GM12878 (cell line): ENCODE data around the gene PCSK2. TPM values are rescaled to one million over a fixed set of nuclear protein-coding genes. Genes with fewer than 3 reads are reported as not detected.

Source experiments
- ATAC-seq: fragments of 200-7000 bp; cut with Tn5 transposase; 3 replicates; pipeline ENCODE4 v1.9.1; 2020; ENCODE audit warnings: mild to moderate bottlenecking, moderate library complexity
- BruUV-seq: library from RNA; stranded (reverse); fragments of 400-500 nt; replicated peaks from 2 replicates; lab custom pipeline; 2021; lab: Mats Ljungman, UMichigan
- CTCF ChIA-PET: fragments of 300-600 bp; sonication (Branson Sonifier 250); formaldehyde crosslinking; extraction: SDS; loops from one replicate; lab custom pipeline; 2021; ENCODE audit warnings: inconsistent platforms; lab: Yijun Ruan, JAX
- POLR2A ChIA-PET: fragments of 350-600 bp; formaldehyde crosslinking; extraction: SDS; loops from one replicate; lab custom pipeline; 2021; ENCODE audit warnings: inconsistent platforms; lab: Charles Lee
- RAD21 ChIA-PET: fragments of 300-600 bp; sonication (Branson Sonifier 250); formaldehyde crosslinking; loops from one replicate; lab custom pipeline; 2023; ENCODE audit warnings: antibody characterized with exemption; ENCODE audit not compliant: unreplicated experiment; lab: Charles Lee
- SMC1A ChIA-PET: fragments of 300-600 bp; sonication (Branson Sonifier 250); formaldehyde crosslinking; loops from one replicate; lab custom pipeline; 2023; ENCODE audit not compliant: unreplicated experiment, uncharacterized antibody; lab: Charles Lee
- DNase-seq: peaks from one replicate; pipeline ENCODE4 v3.0.0-alpha.2; 2011; ENCODE audit warnings: low read depth, low spot score
- FAIRE-seq: peaks from 3 replicates; lab custom pipeline; 2011; peaks lifted over from hg19 to GRCh38; lab: Jason Lieb, UNC
- H2AFZ ChIP-seq: 2 replicates; pipeline ENCODE4 v1.6.0; 2011; ENCODE audit warnings: low read depth, low read length, control low read depth; ENCODE audit not compliant: control insufficient read depth
- H3K27ac ChIP-seq: 2 replicates; pipeline ENCODE4 v1.5.1; 2011; ENCODE audit warnings: control low read depth; ENCODE audit not compliant: control insufficient read depth, insufficient read depth
- H3K27me3 ChIP-seq, 2 experiments: replicated peaks in 1 of 2; 2 replicates each; pipeline versions ENCODE4 v1.6.0 to v1.6.1; 2011; ENCODE audit warnings: low read length in 1 of 2; ENCODE audit not compliant: control insufficient read depth in 2 of 2, insufficient read depth in 2 of 2
- H3K36me3 ChIP-seq, 2 experiments: 2 replicates each; pipeline ENCODE4 v1.5.1; 2011; ENCODE audit warnings: low read length in 1 of 2; ENCODE audit not compliant: control insufficient read depth in 2 of 2, insufficient read depth in 2 of 2
- H3K4me1 ChIP-seq: 2 replicates; pipeline ENCODE4 v1.6.1; 2011; ENCODE audit warnings: mild to moderate bottlenecking, low read length, moderate library complexity, mixed read lengths; ENCODE audit not compliant: control insufficient read depth, insufficient read depth
- H3K4me2 ChIP-seq: 2 replicates; pipeline ENCODE4 v1.6.0; 2011; ENCODE audit warnings: control low read depth; ENCODE audit not compliant: control insufficient read depth, insufficient read depth
- H3K4me3 ChIP-seq: fragments of 200-600 bp; sonication (generic); 2 replicates; pipeline ENCODE4 v1.5.1; 2016
- H3K79me2 ChIP-seq: 2 replicates; pipeline ENCODE4 v1.6.0; 2011; ENCODE audit warnings: low read length; ENCODE audit not compliant: control insufficient read depth, insufficient read depth
- H3K9ac ChIP-seq: 2 replicates; pipeline ENCODE4 v1.8.0; 2011; ENCODE audit warnings: low read length, control low read depth, mixed read lengths; ENCODE audit not compliant: control insufficient read depth, insufficient read depth
- H3K9me3 ChIP-seq: replicated peaks from 3 replicates; pipeline ENCODE4 v1.5.1; 2011; ENCODE audit warnings: mild to moderate bottlenecking, low read length; ENCODE audit not compliant: control insufficient read depth, insufficient read depth
- H4K20me1 ChIP-seq: 2 replicates; pipeline ENCODE4 v1.6.0; 2011; ENCODE audit not compliant: control insufficient read depth, insufficient read depth
- CBX5 ChIP-seq: sonication (generic); IDR thresholded peaks from 2 replicates; pipeline ENCODE4 v1.6.1; 2016; ENCODE audit warnings: low read depth, moderate library complexity, mild to moderate bottlenecking, inconsistent platforms
- CHD2 ChIP-seq: IDR thresholded peaks from 2 replicates; pipeline ENCODE4 v1.6.1; 2011; ENCODE audit warnings: low read depth, low read length, improper control_type of control experiment, borderline replicate concordance
- CREB1 ChIP-seq: IDR thresholded peaks from 2 replicates; pipeline ENCODE4 v1.6.1; 2012; ENCODE audit warnings: low read depth, mild to moderate bottlenecking, inconsistent platforms
- FOXM1 ChIP-seq: IDR thresholded peaks from 2 replicates; pipeline ENCODE4 v1.6.1; 2012; ENCODE audit warnings: low read depth, mild to moderate bottlenecking, inconsistent platforms, low read length, moderate library complexity
- MTA2 ChIP-seq: fragments of 450-650 bp; IDR thresholded peaks from 2 replicates; pipeline ENCODE4 v1.6.1; 2016; ENCODE audit warnings: low read depth, mild to moderate bottlenecking, moderate library complexity
- NBN ChIP-seq: fragments of 450-650 bp; IDR thresholded peaks from 2 replicates; pipeline ENCODE4 v1.6.1; 2016
- NFXL1 ChIP-seq: fragments of 450-650 bp; IDR thresholded peaks from 2 replicates; pipeline ENCODE4 v1.6.1; 2017; ENCODE audit warnings: antibody characterized with exemption, mild to moderate bottlenecking, borderline replicate concordance
- SREBF2 ChIP-seq: IDR thresholded peaks from 2 replicates; pipeline ENCODE4 v1.6.1; 2012; ENCODE audit warnings: mild to moderate bottlenecking, low read length
- STAT1 ChIP-seq: fragments of 450-650 bp; conservative IDR thresholded peaks from 2 replicates; pipeline ENCODE4 v1.6.1; 2014; ENCODE audit warnings: antibody characterized with exemption, mild to moderate bottlenecking
- TCF12 ChIP-seq: IDR thresholded peaks from 2 replicates; pipeline ENCODE4 v1.6.1; 2011; ENCODE audit warnings: low read depth, mild to moderate bottlenecking, low read length
- ZBTB11 ChIP-seq: fragments of 450-650 bp; formaldehyde crosslinking; IDR thresholded peaks from 2 replicates; pipeline ENCODE4 v1.5.0; 2022; ENCODE audit warnings: mild to moderate bottlenecking, missing genetic modification characterization
- ZBTB40 ChIP-seq: fragments of 450-650 bp; IDR thresholded peaks from 2 replicates; pipeline ENCODE4 v1.6.1; 2016; ENCODE audit warnings: mild to moderate bottlenecking, moderate library complexity, borderline replicate concordance
- ZNF207 ChIP-seq: fragments of 450-650 bp; IDR thresholded peaks from 2 replicates; pipeline ENCODE4 v1.6.1; 2014; ENCODE audit warnings: antibody characterized with exemption, mild to moderate bottlenecking, borderline replicate concordance
- ZNF622 ChIP-seq: fragments of 450-650 bp; IDR thresholded peaks from 2 replicates; pipeline ENCODE4 v1.6.1; 2017; ENCODE audit warnings: mild to moderate bottlenecking, inconsistent platforms
- WGBS: methylation state at CpG from one replicate; pipeline ENCODE4 v1.1.6; 2016; ENCODE audit warnings: low lambda C conversion rate; ENCODE audit not compliant: insufficient replicate concordance, insufficient coverage; ENCODE audit errors: missing lambda C conversion rate; 5-methylcytosine and 5-hydroxymethylcytosine counted together
- in situ Hi-C: fragments of 300-500 bp; cut with MboI; formaldehyde crosslinking; loops from 9 replicates; pipeline ENCODE4 v1.14.3; 2018; ENCODE audit warnings: mixed read lengths
- intact Hi-C: fragments of 100-400 bp; cut with micrococcal nuclease; formaldehyde crosslinking; loops from one replicate; pipeline ENCODE4 v1.14.2; 2022; ENCODE audit not compliant: unreplicated experiment
- polyA plus RNA-seq, 11 experiments: library from polyadenylated mRNA; depleted of rRNA in 4 of 11; unstranded in 6 of 11; stranded (reverse) in 5 of 11; fragments of >200 nt; fragmentation: Nextera tagmentation in 4 of 11; fragmentation: Illumina TruSeq in 1 of 11; extraction: Ambion mirVana in 4 of 11; extraction: Trizol in 1 of 11; gene quantifications; 1 replicate in 1 of 11; 2 replicates in 10 of 11; pipeline versions ENCODE4 v1.2.1 to v1.2.3, GENCODE V29; 2011 to 2016; ENCODE audit warnings: inconsistent platforms in 2 of 11, missing spikeins in 2 of 11, low read depth in 1 of 11
- total RNA-seq, 4 experiments: library from RNA; depleted of rRNA in 3 of 4; stranded (reverse); fragments of >200 nt in 3 of 4; fragmentation: Illumina TruSeq in 1 of 4; extraction: Trizol in 1 of 4; gene quantifications; 2 replicates each; pipeline versions ENCODE4 v1.2.1 to v1.2.3, GENCODE V29; 2013 to 2021
- TF ChIP-seq, protein P1 (sequence below): fragments of 450-650 bp; IDR thresholded peaks from 2 replicates; pipeline ENCODE4 v1.6.1; 2017; ENCODE audit warnings: borderline replicate concordance
- TF ChIP-seq, protein P2 (sequence below): fragments of 450-650 bp; IDR thresholded peaks from 2 replicates; pipeline ENCODE4 v1.6.1; 2017; ENCODE audit warnings: mild to moderate bottlenecking

Gene PCSK2
- total and polyA plus RNA-seq, 10 of the 15 experiments (the other 5 are each of a cell fraction or from before 2014, with no cell fraction given), result not detected

DNA sequence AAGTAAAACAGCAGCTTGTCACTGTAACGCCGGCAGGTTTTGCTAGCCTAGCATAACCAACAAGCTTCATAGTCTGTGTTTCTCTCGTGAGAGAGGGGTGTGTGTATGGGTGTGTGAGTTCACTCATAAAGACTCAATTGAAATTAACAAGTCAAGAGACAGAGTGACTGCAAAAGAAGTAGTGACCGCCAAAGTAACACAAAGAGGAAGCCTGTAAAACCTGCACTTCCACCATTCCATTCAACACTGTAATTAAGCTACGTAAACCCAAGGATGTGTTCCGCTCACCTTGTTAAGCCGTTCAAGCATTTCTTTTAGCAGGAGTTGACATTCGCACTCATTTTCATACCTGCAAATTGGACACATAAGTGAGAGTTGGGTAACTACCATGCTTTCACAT is 297.7 kb downstream of the PCSK2 start:
- no peak overlapping the region for H3K9ac ChIP-seq
- no peaks in the 10 kb centered on the region for H3K36me3 ChIP-seq
- POLR2A ChIA-PET, result no interaction called here
- no peak overlapping the region for H2AFZ ChIP-seq
- BruUV-seq, result no TSS peak
- FAIRE-seq (no peak), ATAC-seq (no peak), DNase-seq (no peak)
- H3K4me1 ChIP-seq, result no peaks in the 10 kb centered on the region
- H3K9me3 ChIP-seq, result no peaks in the 10 kb centered on the region
- CTCF ChIA-PET, result no interaction called here
- no peak overlapping the region for H3K4me3 ChIP-seq
- H4K20me1 ChIP-seq, result no peaks in the 10 kb centered on the region
- no peak overlapping the region for H3K27ac ChIP-seq
- 60% methylated on average over 8 of the region's 8 CpGs for WGBS
- intact Hi-C loops (no loop called here), in situ Hi-C loops (no loop called here)
- H3K79me2 ChIP-seq, result no peaks in the 10 kb centered on the region
- SMC1A ChIA-PET, result interaction anchor here (0.5 kb wide), 1 partner anchor 518 kb away, joined by 3 read pairs; no protein-coding TSS in a partner anchor
- no peaks in the 10 kb centered on the region; a peak in 1 of 4 replicates for H3K27me3 ChIP-seq
- RAD21 ChIA-PET, result no interaction called here
- H3K4me2 ChIP-seq, result no peak overlapping the region
- no peak for TF ChIP-seq CBX5
- TF ChIP-seq FOXM1, result no peak
- TF ChIP-seq NFXL1, result no peak
- no peak for TF ChIP-seq CHD2
- TF ChIP-seq, protein P1, sequence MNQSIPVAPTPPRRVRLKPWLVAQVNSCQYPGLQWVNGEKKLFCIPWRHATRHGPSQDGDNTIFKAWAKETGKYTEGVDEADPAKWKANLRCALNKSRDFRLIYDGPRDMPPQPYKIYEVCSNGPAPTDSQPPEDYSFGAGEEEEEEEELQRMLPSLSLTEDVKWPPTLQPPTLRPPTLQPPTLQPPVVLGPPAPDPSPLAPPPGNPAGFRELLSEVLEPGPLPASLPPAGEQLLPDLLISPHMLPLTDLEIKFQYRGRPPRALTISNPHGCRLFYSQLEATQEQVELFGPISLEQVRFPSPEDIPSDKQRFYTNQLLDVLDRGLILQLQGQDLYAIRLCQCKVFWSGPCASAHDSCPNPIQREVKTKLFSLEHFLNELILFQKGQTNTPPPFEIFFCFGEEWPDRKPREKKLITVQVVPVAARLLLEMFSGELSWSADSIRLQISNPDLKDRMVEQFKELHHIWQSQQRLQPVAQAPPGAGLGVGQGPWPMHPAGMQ, result no peak
- no peak for TF ChIP-seq ZNF622
- no peak for TF ChIP-seq MTA2
- TF ChIP-seq NBN, result no peak
- no peak for TF ChIP-seq STAT1
- TF ChIP-seq ZBTB40, result no peak
- TF ChIP-seq ZNF207, result no peak
- no peak for TF ChIP-seq ZBTB11 (CRISPR knock-in tag)
- no peak for TF ChIP-seq CREB1
- TF ChIP-seq, protein P2, sequence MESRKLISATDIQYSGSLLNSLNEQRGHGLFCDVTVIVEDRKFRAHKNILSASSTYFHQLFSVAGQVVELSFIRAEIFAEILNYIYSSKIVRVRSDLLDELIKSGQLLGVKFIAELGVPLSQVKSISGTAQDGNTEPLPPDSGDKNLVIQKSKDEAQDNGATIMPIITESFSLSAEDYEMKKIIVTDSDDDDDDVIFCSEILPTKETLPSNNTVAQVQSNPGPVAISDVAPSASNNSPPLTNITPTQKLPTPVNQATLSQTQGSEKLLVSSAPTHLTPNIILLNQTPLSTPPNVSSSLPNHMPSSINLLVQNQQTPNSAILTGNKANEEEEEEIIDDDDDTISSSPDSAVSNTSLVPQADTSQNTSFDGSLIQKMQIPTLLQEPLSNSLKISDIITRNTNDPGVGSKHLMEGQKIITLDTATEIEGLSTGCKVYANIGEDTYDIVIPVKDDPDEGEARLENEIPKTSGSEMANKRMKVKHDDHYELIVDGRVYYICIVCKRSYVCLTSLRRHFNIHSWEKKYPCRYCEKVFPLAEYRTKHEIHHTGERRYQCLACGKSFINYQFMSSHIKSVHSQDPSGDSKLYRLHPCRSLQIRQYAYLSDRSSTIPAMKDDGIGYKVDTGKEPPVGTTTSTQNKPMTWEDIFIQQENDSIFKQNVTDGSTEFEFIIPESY, result no peak
- no peak for TF ChIP-seq TCF12
- TF ChIP-seq SREBF2, result no peak
